Hepatocyte (in vitro differentiated cells): ENCODE measurements around the gene CELA3A. TPM values are rescaled to one million over a fixed set of nuclear protein-coding genes. Genes with fewer than 3 reads are reported as not detected.
A peak's percentile ranks its signal among the peaks of the same experiment; 100 is the strongest.

Experiments used
- DNase-seq: peaks from one replicate; pipeline ENCODE4 v3.0.0-alpha.2; 2016; ENCODE audit warnings: low spot score
- H2AFZ ChIP-seq: fragments of 200-600 bp; sonication (generic); 2 replicates; pipeline ENCODE4 v1.6.0; 2016; ENCODE audit warnings: antibody characterized with exemption, mild to moderate bottlenecking
- H3K27ac ChIP-seq: fragments of 200-600 bp; sonication (generic); 2 replicates; pipeline ENCODE4 v1.5.1; 2016; ENCODE audit warnings: mild to moderate bottlenecking
- H3K27me3 ChIP-seq: fragments of 200-600 bp; sonication (generic); 2 replicates; pipeline ENCODE4 v1.6.1; 2016
- H3K36me3 ChIP-seq: fragments of 200-600 bp; sonication (generic); replicated peaks from 2 replicates; pipeline ENCODE4 v1.5.1; 2016; ENCODE audit warnings: low read depth; ENCODE audit not compliant: insufficient read depth
- H3K4me1 ChIP-seq: fragments of 200-600 bp; sonication (generic); 2 replicates; pipeline ENCODE4 v1.5.1; 2016; ENCODE audit warnings: mild to moderate bottlenecking, moderate library complexity; ENCODE audit not compliant: insufficient read depth
- H3K4me2 ChIP-seq: fragments of 200-600 bp; sonication (generic); 2 replicates; pipeline ENCODE4 v1.6.0; 2016
- H3K4me3 ChIP-seq: fragments of 200-600 bp; sonication (generic); 2 replicates; pipeline ENCODE4 v1.5.1; 2016; ENCODE audit warnings: mild to moderate bottlenecking
- H3K79me2 ChIP-seq: fragments of 200-600 bp; sonication (generic); 2 replicates; pipeline ENCODE4 v1.6.0; 2017; ENCODE audit warnings: mild to moderate bottlenecking
- H3K9me2 ChIP-seq: fragments of 200-600 bp; sonication (generic); replicated peaks from 2 replicates; pipeline ENCODE4 v1.6.0; 2017; ENCODE audit warnings: mild to moderate bottlenecking; ENCODE audit not compliant: insufficient read depth
- H3K9me3 ChIP-seq: fragments of 200-600 bp; sonication (generic); 2 replicates; pipeline ENCODE4 v1.5.1; 2016; ENCODE audit warnings: low read depth, mild to moderate bottlenecking
- H4K20me1 ChIP-seq: fragments of 200-600 bp; sonication (generic); 2 replicates; pipeline ENCODE4 v1.6.0; 2016; ENCODE audit warnings: mild to moderate bottlenecking; ENCODE audit not compliant: insufficient read depth, poor library complexity, severe bottlenecking
- CTCF ChIP-seq: fragments of 200-600 bp; sonication (generic); IDR thresholded peaks from 2 replicates; pipeline ENCODE4 v1.5.1; 2016; ENCODE audit warnings: antibody characterized with exemption, mild to moderate bottlenecking; ENCODE audit not compliant: poor library complexity
- EZH2 ChIP-seq: fragments of 200-600 bp; sonication (generic); IDR thresholded peaks from 2 replicates; pipeline ENCODE4 v1.6.1; 2016; ENCODE audit warnings: antibody characterized with exemption, mild to moderate bottlenecking, borderline replicate concordance
- EZH2phosphoT487 ChIP-seq: fragments of 200-600 bp; sonication (generic); IDR thresholded peaks from one replicate; pipeline ENCODE4 v1.6.1; 2018; ENCODE audit warnings: antibody characterized with exemption, mild to moderate bottlenecking, low read depth, moderate library complexity; ENCODE audit not compliant: unreplicated experiment, severe bottlenecking
- WGBS: methylation state at CpG from one replicate; pipeline ENCODE4 v1.1.6; 2016; ENCODE audit warnings: low lambda C conversion rate; ENCODE audit errors: missing lambda C conversion rate; 5-methylcytosine and 5-hydroxymethylcytosine counted together
- polyA plus RNA-seq: library from polyadenylated mRNA; unstranded; fragments of >200 nt; fragmentation: Nextera tagmentation; extraction: Ambion mirVana; gene quantifications from 2 replicates; pipeline ENCODE4 v1.2.1, GENCODE V29; 2016
- total RNA-seq: library from RNA; depleted of rRNA; stranded (reverse); fragments of >200 nt; gene quantifications from 2 replicates; pipeline ENCODE4 v1.2.3, GENCODE V29; 2014

CELA3A gene
- total and polyA plus RNA-seq, 2 experiments from 2014 or later = 0.68 to 2.2 TPM

GRCh38 chr1:22050330-22050729 is 48.9 kb downstream of the CELA3A start:
- 92% methylated on average over 3 of the region's 3 CpGs for WGBS

GRCh38 chr1:22051607-22052114 is 50.2 kb downstream of the CELA3A start:
- H3K9me3 ChIP-seq = no peaks in the 10 kb centered on the region

More at GRCh38 chr1:22050330-22050729, 48.9 kb downstream of the CELA3A start:
- no peak overlapping the region for H3K27ac ChIP-seq
- H3K9me2 ChIP-seq = no peaks in the 10 kb centered on the region
- H3K79me2 ChIP-seq = peaks cover 24% of the 10 kb centered on the region
- DNase-seq = no peak
- no peaks in the 10 kb centered on the region for H3K9me3 ChIP-seq
- no peaks in the 10 kb centered on the region for H3K36me3 ChIP-seq
- no peaks in the 10 kb centered on the region for H3K27me3 ChIP-seq
- no peak overlapping the region for H3K4me3 ChIP-seq
- no peak overlapping the region for H3K4me2 ChIP-seq
- peaks cover 19% of the 10 kb centered on the region for H4K20me1 ChIP-seq
- peaks cover 6% of the 10 kb centered on the region for H3K4me1 ChIP-seq
- TF ChIP-seq EZH2 (no peak), EZH2phosphoT487 (no peak), CTCF (no peak)
- no peak overlapping the region for H2AFZ ChIP-seq

GRCh38 chr1:22052115-22053016 is 50.9 kb downstream of the CELA3A start, which contains the start of gene CDC42:
TSS of gene CDC42 (plus strand) at chr1:22052709. CDS start at chr1:22078479, 25,770 bp downstream.
- H3K27ac ChIP-seq = peak within 1 kb of the TSS; percentile 100
- no peaks in the 10 kb centered on the region for H3K9me2 ChIP-seq
- peak within 1 kb of the TSS; percentile 45 for H3K4me3 ChIP-seq
- H4K20me1 ChIP-seq = peaks cover 40% of the 10 kb centered on the region
- peaks cover 25% of the 10 kb centered on the region for H3K4me1 ChIP-seq
- H3K9me3 ChIP-seq = no peaks in the 10 kb centered on the region
- H2AFZ ChIP-seq = peak within 1 kb of the TSS; percentile 96
- no peaks in the 10 kb centered on the region for H3K27me3 ChIP-seq
- DNase-seq = peak; percentile 98
- peaks cover 44% of the 10 kb centered on the region for H3K79me2 ChIP-seq
- H3K4me2 ChIP-seq = peak within 1 kb of the TSS; percentile 80
- TF ChIP-seq EZH2 (no peak), EZH2phosphoT487 (no peak), CTCF (no peak)
- 32% methylated on average over 43 of the region's 81 CpGs for WGBS
- H3K36me3 ChIP-seq = no peaks in the 10 kb centered on the region

More at GRCh38 chr1:22051607-22052114, 50.2 kb downstream of the CELA3A start:
- WGBS = 91% methylated on average over 13 of the region's 13 CpGs
- peaks cover 33% of the 10 kb centered on the region for H4K20me1 ChIP-seq
- peak overlapping the region; percentile 66 for H3K27ac ChIP-seq
- peak overlapping the region; percentile 75 for H3K4me2 ChIP-seq
- H3K4me3 ChIP-seq = no peak overlapping the region
- peaks cover 19% of the 10 kb centered on the region for H3K4me1 ChIP-seq
- no peak for DNase-seq
- H2AFZ ChIP-seq = peak overlapping the region; percentile 96
- peaks cover 37% of the 10 kb centered on the region for H3K79me2 ChIP-seq
- TF ChIP-seq CTCF = no peak
- no peak for TF ChIP-seq EZH2phosphoT487
- no peaks in the 10 kb centered on the region for H3K36me3 ChIP-seq
- H3K27me3 ChIP-seq = no peaks in the 10 kb centered on the region
- H3K9me2 ChIP-seq = no peaks in the 10 kb centered on the region
